ENCODE results near the gene SGCD. TPM values are rescaled to one million over a fixed set of nuclear protein-coding genes. Genes with fewer than 3 reads are reported as not detected.

The SGCD gene
- total and polyA plus RNA-seq, 11 donors, result 17.4 to 150 (median 76.9) TPM

- no peaks in the 10 kb centered on the region for H3K36me3 ChIP-seq
- ATAC-seq, result no peak
- 48 to 55% (median 52%) methylated on average over 4 of the region's 4 CpGs for WGBS, 4 donors
Observed at GRCh38 chr5:156386976-156387375, 60.0 kb downstream of the SGCD start.

DNA sequence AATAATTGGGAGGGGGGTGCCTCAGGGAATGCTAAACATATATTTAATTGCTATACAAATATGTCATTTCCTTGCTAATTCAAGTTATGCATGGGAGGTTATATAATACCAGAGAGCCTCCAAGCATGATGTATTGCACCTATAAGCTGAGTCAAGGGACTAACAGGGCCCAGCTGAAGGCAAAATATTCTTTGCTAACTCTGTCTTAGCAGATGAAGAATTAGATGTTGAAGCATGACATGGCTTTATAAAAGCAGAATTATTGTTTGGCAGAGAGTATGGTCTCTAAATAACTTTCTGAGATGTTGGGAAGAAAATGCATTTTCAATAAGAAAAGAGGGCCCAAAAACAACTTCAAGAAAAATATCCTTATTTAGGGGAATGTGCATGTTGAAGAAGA lies 60.4 kb downstream of the SGCD start:
- Histone ChIP-seq H3K27ac (no peak overlapping the region), H3K27me3 (no peaks in the 10 kb centered on the region), H3K9me3 (no peaks in the 10 kb centered on the region), H3K36me3 (no peaks in the 10 kb centered on the region), H3K4me1 (peaks cover 0 to 54% (median 23%) of the 10 kb centered on the region in 12 donors), H3K4me3 (no peak overlapping the region)
- DNase-seq (no peak), ATAC-seq (no peak)
- TF ChIP-seq, protein P1, sequence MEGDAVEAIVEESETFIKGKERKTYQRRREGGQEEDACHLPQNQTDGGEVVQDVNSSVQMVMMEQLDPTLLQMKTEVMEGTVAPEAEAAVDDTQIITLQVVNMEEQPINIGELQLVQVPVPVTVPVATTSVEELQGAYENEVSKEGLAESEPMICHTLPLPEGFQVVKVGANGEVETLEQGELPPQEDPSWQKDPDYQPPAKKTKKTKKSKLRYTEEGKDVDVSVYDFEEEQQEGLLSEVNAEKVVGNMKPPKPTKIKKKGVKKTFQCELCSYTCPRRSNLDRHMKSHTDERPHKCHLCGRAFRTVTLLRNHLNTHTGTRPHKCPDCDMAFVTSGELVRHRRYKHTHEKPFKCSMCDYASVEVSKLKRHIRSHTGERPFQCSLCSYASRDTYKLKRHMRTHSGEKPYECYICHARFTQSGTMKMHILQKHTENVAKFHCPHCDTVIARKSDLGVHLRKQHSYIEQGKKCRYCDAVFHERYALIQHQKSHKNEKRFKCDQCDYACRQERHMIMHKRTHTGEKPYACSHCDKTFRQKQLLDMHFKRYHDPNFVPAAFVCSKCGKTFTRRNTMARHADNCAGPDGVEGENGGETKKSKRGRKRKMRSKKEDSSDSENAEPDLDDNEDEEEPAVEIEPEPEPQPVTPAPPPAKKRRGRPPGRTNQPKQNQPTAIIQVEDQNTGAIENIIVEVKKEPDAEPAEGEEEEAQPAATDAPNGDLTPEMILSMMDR (IDR thresholded peaks at IDR 0.05), result no peak
- TF ChIP-seq POLR2A (IDR thresholded peaks at IDR 0.05), result no peak
- intact Hi-C loops (cut with DNase I), result no loop called here

More at GRCh38 chr5:156386976-156387375, 60.0 kb downstream of the SGCD start:
- Histone ChIP-seq H3K4me1 (peaks cover 0 to 54% (median 23%) of the 10 kb centered on the region in 12 donors), H3K4me3 (no peak overlapping the region), H3K27me3 (no peaks in the 10 kb centered on the region), H3K9me3 (no peaks in the 10 kb centered on the region), H3K27ac (no peak overlapping the region)
- TF ChIP-seq, protein P1 (IDR thresholded peaks at IDR 0.05), result no peak
- no peak for TF ChIP-seq POLR2A (IDR thresholded peaks at IDR 0.05)
- DNase-seq, result no peak
- intact Hi-C loops (cut with DNase I), result no loop called here

DNA sequence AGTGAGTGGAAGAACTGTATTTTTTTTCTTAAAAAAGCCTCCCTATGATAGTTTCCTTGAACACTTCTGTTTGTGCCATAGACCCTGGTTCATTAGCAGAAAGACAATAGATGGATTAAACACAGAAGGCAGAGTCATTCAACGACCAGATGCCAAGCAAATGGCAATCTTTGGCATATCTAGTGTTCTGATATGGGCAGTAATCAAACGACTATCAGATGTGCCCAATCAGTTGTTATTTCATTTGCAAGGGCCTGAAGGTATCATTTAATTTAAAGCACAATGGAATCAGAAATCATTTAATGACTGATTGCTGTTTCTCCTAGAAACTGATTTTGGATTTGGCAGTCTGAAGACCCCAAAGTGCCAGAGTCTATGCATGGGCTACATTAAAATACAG lies 61.3 kb downstream of the SGCD start:
- H3K27ac ChIP-seq, result no peak overlapping the region
- peaks cover 0 to 48% (median 20%) of the 10 kb centered on the region in 12 donors for H3K4me1 ChIP-seq
- H3K4me3 ChIP-seq, result no peak overlapping the region
- no peak for TF ChIP-seq POLR2A (IDR thresholded peaks at IDR 0.05)
- TF ChIP-seq, protein P1 (IDR thresholded peaks at IDR 0.05), result no peak
- H3K9me3 ChIP-seq, result no peaks in the 10 kb centered on the region
- WGBS, 4 donors, result 17 to 35% (median 30%) methylated on average over 2 of the region's 2 CpGs
- H3K36me3 ChIP-seq, result no peaks in the 10 kb centered on the region
- H3K27me3 ChIP-seq, result no peaks in the 10 kb centered on the region
- intact Hi-C loops (cut with DNase I), result no loop called here
- DNase-seq (no peak), ATAC-seq (no peak)

- Histone ChIP-seq H3K4me1 (peaks cover 0 to 48% (median 22%) of the 10 kb centered on the region in 12 donors), H3K9me3 (no peaks in the 10 kb centered on the region), H3K4me3 (no peak overlapping the region), H3K27ac (no peak overlapping the region), H3K36me3 (no peaks in the 10 kb centered on the region), H3K27me3 (no peaks in the 10 kb centered on the region)
- no peak for TF ChIP-seq POLR2A (IDR thresholded peaks at IDR 0.05)
- TF ChIP-seq, protein P1 (IDR thresholded peaks at IDR 0.05), result no peak
- intact Hi-C loops (cut with DNase I), result no loop called here
- WGBS, 4 donors, result 82 to 87% (median 84%) methylated on average over 7 of the region's 7 CpGs
- DNase-seq (no peak), ATAC-seq (no peak)
Observed at GRCh38 chr5:156391139-156391538, 64.2 kb downstream of the SGCD start.

Measured in heart left ventricle (tissue), 16 donors.